Effector memory CD8-positive, alpha-beta T cell (primary cell): ENCODE results near the gene RGS3.

Experiments used
- ATAC-seq: fragments of 150-1000 bp; cut with Tn5 transposase; replicated peaks from 2 replicates; pipeline ENCODE4 v1.10.0; 2021; ENCODE audit warnings: mild to moderate bottlenecking, moderate library complexity
- DNase-seq, 3 experiments: peaks; one replicate each; pipeline ENCODE4 v3.0.0; 2021
- H3K27ac Mint-ChIP-seq, 2 donors: one replicate each; pipeline ENCODE4 v1.8.0; 2022; ENCODE audit warnings: mild to moderate bottlenecking in 2 of 2, mixed read lengths in 2 of 2, moderate library complexity in 2 of 2
- H3K27me3 Mint-ChIP-seq, 2 donors: one replicate each; pipeline ENCODE4 v1.8.0; 2022; ENCODE audit warnings: mixed read lengths in 2 of 2
- H3K36me3 Mint-ChIP-seq: one replicate; pipeline ENCODE4 v1.8.0; 2022; ENCODE audit warnings: mild to moderate bottlenecking, moderate library complexity, mixed read lengths; ENCODE audit not compliant: insufficient read depth
- H3K4me1 Mint-ChIP-seq, 2 donors: one replicate each; pipeline ENCODE4 v1.8.0; 2022; ENCODE audit warnings: low read depth in 2 of 2, mixed read lengths in 2 of 2
- H3K4me3 Mint-ChIP-seq, 2 donors: one replicate each; pipeline ENCODE4 v1.8.0; 2022; ENCODE audit warnings: mild to moderate bottlenecking in 2 of 2, mixed read lengths in 2 of 2, moderate library complexity in 2 of 2
- H3K9me3 Mint-ChIP-seq, 2 donors: one replicate each; pipeline ENCODE4 v1.8.0; 2022; ENCODE audit warnings: mixed read lengths in 2 of 2

Gene RGS3

GRCh38 chr9:113603048-113603375 lies 139.5 kb downstream of the RGS3 start:
- Mint-ChIP-seq H3K4me1 (peaks cover 0 to 12% of the 10 kb centered on the region in 2 donors), H3K27me3 (no peaks in the 10 kb centered on the region), H3K9me3 (no peaks in the 10 kb centered on the region), H3K36me3 (peaks cover under 1% of the 10 kb centered on the region), H3K27ac (peak overlapping the region in 1 of 2 donors; percentile 8), H3K4me3 (no peak overlapping the region)
- DNase-seq: no peak
- no peak for ATAC-seq

DNA sequence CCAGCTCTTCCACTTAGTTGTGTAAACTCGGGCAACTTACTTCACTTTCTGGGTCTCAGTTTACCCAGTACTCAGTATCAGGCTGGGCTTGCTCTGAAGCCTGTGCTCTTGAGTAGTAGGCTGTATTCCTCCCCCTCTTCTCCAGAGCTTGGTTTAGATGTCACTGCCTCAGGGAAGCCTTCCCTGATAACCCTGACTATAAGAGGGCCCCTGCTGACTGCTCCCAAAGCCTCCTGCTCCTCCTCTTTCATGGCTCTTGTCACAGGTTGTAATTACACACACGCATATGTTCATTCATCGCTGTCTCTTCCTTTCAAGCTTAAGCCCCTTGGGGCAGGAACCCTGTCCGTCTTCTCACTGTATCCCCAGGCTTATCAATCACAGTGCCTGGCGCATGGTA lies 140.2 kb downstream of the RGS3 start:
- Mint-ChIP-seq H3K4me3 (no peak overlapping the region), H3K27ac (no peak overlapping the region), H3K27me3 (no peaks in the 10 kb centered on the region), H3K36me3 (no peaks in the 10 kb centered on the region), H3K4me1 (peaks cover 0 to 9% of the 10 kb centered on the region in 2 donors), H3K9me3 (no peaks in the 10 kb centered on the region)
- ATAC-seq (no peak), DNase-seq (no peak)

DNA sequence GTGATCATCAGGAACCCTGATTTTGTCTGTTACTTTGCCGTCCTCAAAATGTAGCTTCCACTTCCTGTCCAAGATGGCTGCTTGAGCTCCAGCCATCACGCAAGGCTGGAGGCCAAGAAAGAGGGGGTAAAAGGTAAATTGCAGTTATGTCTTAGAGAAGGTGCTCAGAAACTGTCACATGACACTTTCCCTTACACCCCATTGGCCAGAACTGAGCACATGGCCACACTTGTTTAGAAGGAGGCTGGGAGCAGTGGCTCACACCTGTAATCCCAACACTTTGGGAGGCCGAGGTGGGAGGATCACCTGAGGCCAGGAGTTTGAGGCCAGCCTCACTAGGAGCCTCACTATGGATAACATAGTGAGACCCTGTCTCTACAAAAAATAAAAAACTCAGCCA lies 140.9 kb downstream of the RGS3 start:
- DNase-seq: no peak
- peaks cover 0 to 9% of the 10 kb centered on the region in 2 donors for H3K4me1 Mint-ChIP-seq
- H3K9me3 Mint-ChIP-seq: no peaks in the 10 kb centered on the region
- no peak for ATAC-seq
- no peak overlapping the region for H3K4me3 Mint-ChIP-seq
- H3K27me3 Mint-ChIP-seq: no peaks in the 10 kb centered on the region
- H3K36me3 Mint-ChIP-seq: no peaks in the 10 kb centered on the region
- H3K27ac Mint-ChIP-seq: no peak overlapping the region

DNA sequence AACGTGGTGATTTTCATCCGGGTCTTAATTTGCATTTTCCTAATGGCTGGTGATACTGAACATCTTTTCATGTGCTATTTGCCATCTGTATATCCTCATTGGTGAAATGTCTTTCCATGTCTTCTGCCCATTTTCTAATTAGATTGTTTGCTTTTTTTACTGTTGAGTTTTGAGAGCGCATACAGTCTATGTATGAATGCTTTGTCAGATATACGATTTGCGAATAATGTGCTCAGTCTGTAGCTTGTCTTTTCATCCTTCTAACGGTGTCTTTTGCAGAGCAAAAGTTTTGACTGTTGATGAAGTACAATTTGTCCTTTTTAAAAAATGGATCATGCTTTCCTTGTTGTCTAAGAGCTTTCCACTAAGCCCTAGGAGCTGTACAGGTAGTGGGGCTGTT lies 143.0 kb downstream of the RGS3 start:
- Mint-ChIP-seq H3K9me3 (no peaks in the 10 kb centered on the region), H3K36me3 (no peaks in the 10 kb centered on the region), H3K4me1 (peaks cover 0 to 4% of the 10 kb centered on the region in 2 donors), H3K4me3 (no peak overlapping the region), H3K27ac (no peak overlapping the region), H3K27me3 (no peaks in the 10 kb centered on the region)
- DNase-seq (no peak), ATAC-seq (no peak)

GRCh38 chr9:113608082-113608685 lies 144.7 kb downstream of the RGS3 start:
- no peaks in the 10 kb centered on the region for H3K9me3 Mint-ChIP-seq
- H3K27me3 Mint-ChIP-seq: no peaks in the 10 kb centered on the region
- ATAC-seq (no peak), DNase-seq (no peak)
- H3K36me3 Mint-ChIP-seq: no peaks in the 10 kb centered on the region
- H3K4me1 Mint-ChIP-seq: no peaks in the 10 kb centered on the region
- H3K4me3 Mint-ChIP-seq: no peak overlapping the region
- H3K27ac Mint-ChIP-seq: no peak overlapping the region

- peak overlapping the region in 1 of 2 donors; percentile 71 for H3K27ac Mint-ChIP-seq
- no peak overlapping the region for H3K4me3 Mint-ChIP-seq
- H3K4me1 Mint-ChIP-seq: no peaks in the 10 kb centered on the region
- DNase-seq (no peak), ATAC-seq (no peak)
- no peaks in the 10 kb centered on the region for H3K27me3 Mint-ChIP-seq
- no peaks in the 10 kb centered on the region for H3K9me3 Mint-ChIP-seq
- H3K36me3 Mint-ChIP-seq: no peaks in the 10 kb centered on the region
These were observed 146.2 kb downstream of the RGS3 start for GRCh38 chr9:113609562-113610318.

GRCh38 chr9:113611461-113612215 lies 148.1 kb downstream of the RGS3 start:
- H3K27ac Mint-ChIP-seq: no peak overlapping the region

DNA sequence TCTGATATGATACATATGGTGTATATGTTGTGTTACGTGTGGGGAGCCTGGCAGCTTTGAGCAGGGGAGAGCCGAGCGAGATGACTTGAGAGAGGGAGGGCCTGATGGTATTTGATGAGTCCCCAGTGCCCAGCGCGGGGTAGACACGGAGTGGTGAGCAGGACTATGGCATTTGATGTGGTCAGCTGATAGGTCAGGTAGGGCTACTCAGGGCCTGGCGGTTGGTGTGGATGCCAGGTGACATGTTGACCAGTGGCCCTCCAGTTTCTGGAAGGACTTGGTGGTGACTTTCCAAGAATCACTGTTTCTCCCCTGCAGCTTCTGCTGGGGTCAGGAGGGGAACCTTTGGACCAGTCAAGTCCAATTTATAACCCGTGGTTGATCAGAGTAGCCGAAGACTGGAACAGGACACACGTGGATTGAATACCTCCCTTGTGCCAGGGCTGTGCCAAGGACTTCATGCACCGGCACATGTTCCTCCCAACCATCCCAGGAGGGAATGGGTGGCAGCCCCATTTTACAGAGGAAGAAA lies 148.8 kb downstream of the RGS3 start:
- peaks cover 3% of the 10 kb centered on the region for H3K36me3 Mint-ChIP-seq
- ATAC-seq (no peak), DNase-seq (no peak)
- H3K27me3 Mint-ChIP-seq: no peaks in the 10 kb centered on the region
- no peak overlapping the region for H3K4me3 Mint-ChIP-seq
- peaks cover 0 to 1% of the 10 kb centered on the region in 2 donors for H3K4me1 Mint-ChIP-seq
- H3K9me3 Mint-ChIP-seq: no peaks in the 10 kb centered on the region
- H3K27ac Mint-ChIP-seq: no peak overlapping the region

More at GRCh38 chr9:113611461-113612215, 148.1 kb downstream of the RGS3 start:
- Mint-ChIP-seq H3K9me3 (no peaks in the 10 kb centered on the region), H3K27me3 (no peaks in the 10 kb centered on the region), H3K4me3 (no peak overlapping the region), H3K4me1 (peaks cover 0 to 1% of the 10 kb centered on the region in 2 donors), H3K36me3 (peaks cover 3% of the 10 kb centered on the region)
- ATAC-seq (no peak), DNase-seq (no peak)

- no peaks in the 10 kb centered on the region for H3K9me3 Mint-ChIP-seq
- no peaks in the 10 kb centered on the region for H3K27me3 Mint-ChIP-seq
- H3K36me3 Mint-ChIP-seq: peaks cover 3% of the 10 kb centered on the region
- DNase-seq: no peak
- H3K4me3 Mint-ChIP-seq: no peak overlapping the region
- no peak overlapping the region for H3K27ac Mint-ChIP-seq
- no peak for ATAC-seq
- peaks cover 0 to 1% of the 10 kb centered on the region in 2 donors for H3K4me1 Mint-ChIP-seq
These were observed 149.3 kb downstream of the RGS3 start for GRCh38 chr9:113612828-113613227.

GRCh38 chr9:113613815-113614413 lies 150.4 kb downstream of the RGS3 start:
- Mint-ChIP-seq H3K4me3 (no peak overlapping the region), H3K4me1 (peaks cover 0 to 1% of the 10 kb centered on the region in 2 donors)

DNA sequence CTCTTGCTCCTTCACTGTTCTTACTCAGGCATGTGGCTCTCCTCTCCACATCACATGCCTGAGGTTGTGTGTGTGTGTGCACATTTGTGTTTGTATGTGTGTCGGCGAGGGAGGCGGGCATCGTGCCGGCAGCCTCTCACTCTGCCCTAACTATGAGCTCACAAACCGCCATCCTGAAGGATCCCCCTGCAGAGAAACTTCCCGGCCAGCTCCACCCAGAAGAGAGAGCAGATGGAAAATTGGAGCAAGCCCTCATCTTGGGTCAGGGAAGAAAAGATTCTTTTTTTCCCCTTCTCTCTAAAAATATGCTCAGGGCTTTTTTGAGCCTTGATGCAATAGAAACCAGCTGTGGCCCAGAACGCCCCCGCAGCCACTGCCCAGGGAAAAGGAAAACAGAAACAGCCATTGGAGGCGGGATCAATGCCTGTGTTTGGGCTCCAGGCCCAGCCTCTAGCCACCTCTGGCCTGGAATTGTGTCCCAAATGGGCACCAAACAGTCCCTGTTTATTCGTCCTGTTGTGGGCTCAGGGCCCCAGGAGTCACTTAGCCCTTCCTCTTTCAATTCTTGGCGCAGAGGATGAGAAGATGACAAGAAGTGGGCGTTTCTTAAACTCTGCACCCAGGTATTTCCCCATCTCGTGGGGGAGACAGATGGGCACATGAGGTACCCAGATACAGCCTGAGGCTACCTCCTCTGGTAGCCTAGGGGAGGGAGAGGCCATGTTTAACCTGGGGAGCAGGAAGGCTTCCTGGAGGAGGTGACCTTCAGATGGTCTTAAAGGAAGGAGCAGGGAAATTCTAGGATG lies 151.5 kb downstream of the RGS3 start:
- H3K4me3 Mint-ChIP-seq: no peak overlapping the region

More at GRCh38 chr9:113613815-113614413, 150.4 kb downstream of the RGS3 start:
- ATAC-seq (no peak), DNase-seq (no peak)
- Mint-ChIP-seq H3K27me3 (peaks cover 0 to 4% of the 10 kb centered on the region in 2 donors), H3K27ac (no peak overlapping the region), H3K36me3 (peaks cover 3% of the 10 kb centered on the region), H3K9me3 (no peaks in the 10 kb centered on the region)

DNA sequence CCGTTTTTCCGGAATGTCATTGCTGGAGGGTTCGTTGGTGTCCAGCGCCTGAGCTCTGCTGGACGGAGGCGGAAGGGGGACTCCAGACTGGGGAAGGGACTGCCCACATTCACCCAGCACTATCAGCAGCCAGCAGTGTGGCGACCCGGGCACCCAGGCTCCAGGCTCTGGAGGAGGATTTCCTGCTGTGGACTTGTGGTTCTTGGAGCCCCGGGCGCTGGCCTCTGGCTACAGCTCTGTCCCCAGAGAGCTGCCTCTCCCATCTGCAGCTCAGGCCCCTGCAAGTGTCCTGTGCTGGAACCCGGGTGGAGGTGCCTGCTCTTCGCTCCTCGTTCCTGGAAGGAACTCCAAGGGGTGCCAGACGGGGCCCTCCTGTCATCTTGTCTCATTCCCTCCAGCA lies 152.6 kb downstream of the RGS3 start:
- no peak for ATAC-seq
- no peak overlapping the region for H3K4me3 Mint-ChIP-seq
- DNase-seq: no peak
- peaks cover 3% of the 10 kb centered on the region for H3K36me3 Mint-ChIP-seq
- peaks cover 7 to 25% of the 10 kb centered on the region in 2 donors for H3K27me3 Mint-ChIP-seq
- no peak overlapping the region for H3K27ac Mint-ChIP-seq
- H3K9me3 Mint-ChIP-seq: no peaks in the 10 kb centered on the region
- H3K4me1 Mint-ChIP-seq: peaks cover 0 to 1% of the 10 kb centered on the region in 2 donors

More for the DNA sequence above, 151.5 kb downstream of the RGS3 start:
- ATAC-seq (no peak), DNase-seq (no peak)
- peaks cover 3% of the 10 kb centered on the region for H3K36me3 Mint-ChIP-seq
- no peak overlapping the region for H3K27ac Mint-ChIP-seq
- no peaks in the 10 kb centered on the region for H3K9me3 Mint-ChIP-seq
- H3K27me3 Mint-ChIP-seq: peaks cover 6 to 14% of the 10 kb centered on the region in 2 donors
- peaks cover 0 to 1% of the 10 kb centered on the region in 2 donors for H3K4me1 Mint-ChIP-seq
